Left ventricle myocardium superior (tissue), 1 donor: ENCODE measurements around the gene P3H4. TPM values are rescaled to one million over a fixed set of nuclear protein-coding genes. Genes with fewer than 3 reads are reported as not detected.

Experiments used
- ATAC-seq: fragments of 200-7000 bp; cut with Tn5 transposase; one replicate; pipeline ENCODE4 v1.9.1; 2020; ENCODE audit warnings: mild to moderate bottlenecking, moderate library complexity
- DNase-seq: peaks from one replicate; pipeline ENCODE4 v3.0.0-alpha.2; 2020
- intact Hi-C: fragments of 100-400 bp; cut with micrococcal nuclease; formaldehyde crosslinking; loops from one replicate; pipeline ENCODE4 v1.11.0; 2022
- total RNA-seq: library from RNA; stranded (reverse); fragmentation: NEBNext Ultra II Directional; extraction: Animal tissue kit (Norgen Biotek cat#: 25700); gene quantifications from one replicate; pipeline ENCODE4 v1.2.1, GENCODE V29; 2021
- donor health status: DM: no; HTN: yes; CAD: no; lungs with severe emphysema.

P3H4 gene
- total RNA-seq, 1 donor from 2014 or later: 7.0 TPM

GRCh38 chr17:41775394-41776226 is 36.1 kb downstream of the P3H4 start:
- ATAC-seq: peak; percentile 50
- intact Hi-C loops: no loop called here
- DNase-seq: peak; percentile 66

GRCh38 chr17:41773731-41774193 is 38.0 kb downstream of the P3H4 start:
- intact Hi-C loops: no loop called here
- DNase-seq (peak; percentile 55), ATAC-seq (peak; percentile 2)

- ATAC-seq (peak; percentile 46), DNase-seq (peak; percentile 86)
- intact Hi-C loops: no loop called here
Measured at GRCh38 chr17:41773190-41773588, 38.6 kb downstream of the P3H4 start.

GRCh38 chr17:41772586-41773189 is 39.1 kb downstream of the P3H4 start:
- ATAC-seq: no peak
- no peak for DNase-seq
- intact Hi-C loops: no loop called here

GRCh38 chr17:41772218-41772585 is 39.5 kb downstream of the P3H4 start:
- ATAC-seq (no peak), DNase-seq (no peak)
- intact Hi-C loops: no loop called here

- no peak for DNase-seq
- intact Hi-C loops: no loop called here
- ATAC-seq: no peak
Measured at GRCh38 chr17:41771389-41772206, 40.2 kb downstream of the P3H4 start.

- intact Hi-C loops: no loop called here
- no peak for ATAC-seq
- DNase-seq: no peak
Measured at GRCh38 chr17:41769985-41770384, 41.8 kb downstream of the P3H4 start.

- ATAC-seq: no peak
- no peak for DNase-seq
- intact Hi-C loops: no loop called here
Measured at GRCh38 chr17:41769346-41769862, 42.3 kb downstream of the P3H4 start.

GRCh38 chr17:41768682-41769288 is 43.0 kb downstream of the P3H4 start:
- intact Hi-C loops: no loop called here
- DNase-seq: no peak
- ATAC-seq: no peak

- intact Hi-C loops: no loop called here
- ATAC-seq: no peak
- DNase-seq: no peak
Measured at GRCh38 chr17:41767324-41768042, 44.3 kb downstream of the P3H4 start.

- intact Hi-C loops: no loop called here
- DNase-seq (no peak), ATAC-seq (no peak)
Measured at GRCh38 chr17:41766135-41766534, 45.6 kb downstream of the P3H4 start.

- DNase-seq: no peak
- ATAC-seq: no peak
- intact Hi-C loops: no loop called here
Measured at GRCh38 chr17:41763327-41763726, 48.4 kb downstream of the P3H4 start.

- no peak for ATAC-seq
- intact Hi-C loops: no loop called here
- no peak for DNase-seq
Measured at GRCh38 chr17:41762841-41763240, 48.9 kb downstream of the P3H4 start.

GRCh38 chr17:41762391-41762790 is 49.4 kb downstream of the P3H4 start:
- ATAC-seq: no peak
- no peak for DNase-seq
- intact Hi-C loops: no loop called here

- DNase-seq (no peak), ATAC-seq (no peak)
- intact Hi-C loops: no loop called here
Measured at GRCh38 chr17:41760878-41761277, 50.9 kb downstream of the P3H4 start.

- intact Hi-C loops: no loop called here
- DNase-seq (no peak), ATAC-seq (no peak)
Measured at GRCh38 chr17:41758601-41759000, 53.1 kb downstream of the P3H4 start.

- intact Hi-C loops: no loop called here
- DNase-seq: no peak
- peak; percentile 5 for ATAC-seq
Measured at GRCh38 chr17:41754066-41754465, 57.7 kb downstream of the P3H4 start.
